HEK293 (cell line): ENCODE data around the gene SMIM38.

Experiments
- CTCF ChIA-PET: fragments of 350-600 bp; formaldehyde crosslinking; extraction: SDS; loops from one replicate; lab custom pipeline; 2021; ENCODE audit warnings: antibody characterized with exemption; lab: Yijun Ruan, JAX
- POLR2A ChIA-PET: fragments of 300-600 bp; formaldehyde crosslinking; extraction: SDS; loops from one replicate; lab custom pipeline; 2020; ENCODE audit warnings: antibody characterized with exemption, inconsistent platforms; lab: Yijun Ruan, JAX
- H3K27ac ChIP-seq: fragments of 200-500 bp; sonication (Bioruptor generic); 2 replicates; pipeline ENCODE4 v1.5.1; 2014; ENCODE audit warnings: low read depth, low read length, control low read depth, inconsistent platforms; ENCODE audit errors: extremely low read depth
- H3K36me3 ChIP-seq, 2 experiments: fragments of 200-500 bp in 1 of 2; sonication (Bioruptor generic) in 1 of 2; 1 replicate in 1 of 2; 2 replicates in 1 of 2; pipeline ENCODE4 v1.5.1; 2014 to 2017; ENCODE audit warnings: inconsistent platforms in 2 of 2, low read length in 2 of 2; ENCODE audit not compliant: control insufficient read depth in 2 of 2, insufficient read depth in 1 of 2
- H3K4me1 ChIP-seq: fragments of 200-500 bp; sonication (Bioruptor generic); 2 replicates; pipeline ENCODE4 v1.5.1; 2014; ENCODE audit warnings: mild to moderate bottlenecking, low read length, inconsistent platforms; ENCODE audit not compliant: control insufficient read depth, insufficient read depth
- H3K4me3 ChIP-seq: 2 replicates; pipeline ENCODE4 v1.5.1; 2011; ENCODE audit warnings: low read depth, mild to moderate bottlenecking, control low read depth, low read length, moderate library complexity
- H3K9me3 ChIP-seq: fragments of 200-500 bp; sonication (Bioruptor generic); 2 replicates; pipeline ENCODE4 v1.5.1; 2014; ENCODE audit warnings: low read depth, low read length, inconsistent platforms; ENCODE audit not compliant: control insufficient read depth, insufficient read depth
- GLIS2 ChIP-seq: fragments of 450-650 bp; formaldehyde crosslinking; IDR thresholded peaks from 2 replicates; pipeline ENCODE4 v1.5.1; 2016; ENCODE audit warnings: missing biosample characterization, missing genetic modification characterization
- KLF8 ChIP-seq: fragments of 450-650 bp; formaldehyde crosslinking; IDR thresholded peaks from 2 replicates; pipeline ENCODE4 v1.5.1; 2016; ENCODE audit warnings: missing biosample characterization, missing genetic modification characterization
- KLF9 ChIP-seq: fragments of 450-650 bp; formaldehyde crosslinking; IDR thresholded peaks from 2 replicates; pipeline ENCODE4 v1.5.1; 2016; ENCODE audit warnings: missing biosample characterization, missing genetic modification characterization, low read depth
- OSR2 ChIP-seq: fragments of 450-650 bp; formaldehyde crosslinking; IDR thresholded peaks from 2 replicates; pipeline ENCODE4 v1.5.1; 2016; ENCODE audit warnings: missing biosample characterization, missing genetic modification characterization
- PRDM1 ChIP-seq: fragments of 450-650 bp; formaldehyde crosslinking; IDR thresholded peaks from 2 replicates; pipeline ENCODE4; 2016; ENCODE audit warnings: missing biosample characterization, missing genetic modification characterization
- YY2 ChIP-seq: fragments of 450-650 bp; formaldehyde crosslinking; IDR thresholded peaks from 2 replicates; pipeline ENCODE4 v1.5.1; 2016; ENCODE audit warnings: missing biosample characterization, missing genetic modification characterization
- ZFP37 ChIP-seq: fragments of 450-650 bp; formaldehyde crosslinking; IDR thresholded peaks from 2 replicates; pipeline ENCODE4 v1.5.1; 2016; ENCODE audit warnings: missing biosample characterization, missing genetic modification characterization
- ZNF223 ChIP-seq: fragments of 450-650 bp; formaldehyde crosslinking; IDR thresholded peaks from 2 replicates; pipeline ENCODE4 v1.5.1; 2016; ENCODE audit warnings: missing biosample characterization, missing genetic modification characterization
- ZNF266 ChIP-seq: fragments of 450-650 bp; formaldehyde crosslinking; IDR thresholded peaks from 2 replicates; pipeline ENCODE4 v1.5.1; 2016; ENCODE audit warnings: missing biosample characterization, missing genetic modification characterization, low read depth
- ZNF335 ChIP-seq: fragments of 450-650 bp; formaldehyde crosslinking; conservative IDR thresholded peaks from 2 replicates; pipeline ENCODE4 v1.5.1; 2016; ENCODE audit warnings: missing biosample characterization, missing genetic modification characterization
- ZNF514 ChIP-seq: fragments of 450-650 bp; formaldehyde crosslinking; IDR thresholded peaks from 2 replicates; pipeline ENCODE4 v1.5.1; 2016; ENCODE audit warnings: missing biosample characterization, missing genetic modification characterization
- TF ChIP-seq, protein P1 (sequence below): fragments of 450-650 bp; formaldehyde crosslinking; IDR thresholded peaks from 2 replicates; pipeline ENCODE4 v1.5.1; 2016; ENCODE audit warnings: missing biosample characterization, missing genetic modification characterization, low read depth
- TF ChIP-seq, protein P2 (sequence below): fragments of 450-650 bp; formaldehyde crosslinking; IDR thresholded peaks from 2 replicates; pipeline ENCODE4; 2016; ENCODE audit warnings: missing biosample characterization, missing genetic modification characterization
- TF ChIP-seq, protein P3 (sequence below): fragments of 450-650 bp; formaldehyde crosslinking; IDR thresholded peaks from 2 replicates; pipeline ENCODE4 v1.5.1; 2016; ENCODE audit warnings: missing biosample characterization, missing genetic modification characterization
- TF ChIP-seq, protein P4 (sequence below): fragments of 450-650 bp; formaldehyde crosslinking; IDR thresholded peaks from 2 replicates; pipeline ENCODE4 v1.5.1; 2016; ENCODE audit warnings: missing biosample characterization, missing genetic modification characterization, borderline replicate concordance
- TF ChIP-seq, protein P5 (sequence below): fragments of 450-650 bp; formaldehyde crosslinking; IDR thresholded peaks from 2 replicates; pipeline ENCODE4 v1.5.1; 2017; ENCODE audit warnings: missing biosample characterization, missing genetic modification characterization
- TF ChIP-seq, protein P6 (sequence below): fragments of 450-650 bp; formaldehyde crosslinking; IDR thresholded peaks from 2 replicates; pipeline ENCODE4 v1.5.1; 2017; ENCODE audit warnings: missing biosample characterization, mild to moderate bottlenecking, missing genetic modification characterization, moderate library complexity

SMIM38 gene

DNA sequence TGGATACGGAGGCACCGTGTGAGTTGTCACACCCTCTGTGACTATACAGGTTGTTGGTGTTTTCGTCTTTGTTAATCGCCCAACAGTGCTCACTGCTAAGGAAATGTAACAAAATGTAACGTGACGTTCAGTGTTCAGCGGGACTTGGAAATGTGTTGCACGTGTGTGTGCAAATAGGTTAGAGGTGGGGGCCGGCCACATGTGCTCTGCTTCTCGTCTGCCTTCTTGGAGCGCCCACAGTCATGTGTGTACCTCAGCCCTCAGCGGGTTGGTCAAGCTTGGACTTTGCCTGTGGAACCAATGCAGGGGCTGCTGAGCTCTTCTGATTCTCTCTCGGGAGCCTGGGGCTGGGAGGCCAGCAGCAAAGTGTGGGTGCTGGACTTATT is 7.4 kb upstream of the SMIM38 start:
- H3K27ac ChIP-seq: no peak overlapping the region
- no peak for TF ChIP-seq ZNF514 (tag by site-specific recombination)
- no peak for TF ChIP-seq ZNF266 (tag by site-specific recombination)
- TF ChIP-seq, protein P1, sequence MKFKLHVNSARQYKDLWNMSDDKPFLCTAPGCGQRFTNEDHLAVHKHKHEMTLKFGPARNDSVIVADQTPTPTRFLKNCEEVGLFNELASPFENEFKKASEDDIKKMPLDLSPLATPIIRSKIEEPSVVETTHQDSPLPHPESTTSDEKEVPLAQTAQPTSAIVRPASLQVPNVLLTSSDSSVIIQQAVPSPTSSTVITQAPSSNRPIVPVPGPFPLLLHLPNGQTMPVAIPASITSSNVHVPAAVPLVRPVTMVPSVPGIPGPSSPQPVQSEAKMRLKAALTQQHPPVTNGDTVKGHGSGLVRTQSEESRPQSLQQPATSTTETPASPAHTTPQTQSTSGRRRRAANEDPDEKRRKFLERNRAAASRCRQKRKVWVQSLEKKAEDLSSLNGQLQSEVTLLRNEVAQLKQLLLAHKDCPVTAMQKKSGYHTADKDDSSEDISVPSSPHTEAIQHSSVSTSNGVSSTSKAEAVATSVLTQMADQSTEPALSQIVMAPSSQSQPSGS (tag by site-specific recombination): no peak
- TF ChIP-seq PRDM1 (tag by site-specific recombination): no peak
- TF ChIP-seq KLF8: no peak
- TF ChIP-seq ZFP37: no peak
- TF ChIP-seq ZNF335 (tag by site-specific recombination): no peak
- no peak for TF ChIP-seq YY2 (tag by site-specific recombination)
- TF ChIP-seq OSR2 (tag by site-specific recombination): no peak
- TF ChIP-seq, protein P2, sequence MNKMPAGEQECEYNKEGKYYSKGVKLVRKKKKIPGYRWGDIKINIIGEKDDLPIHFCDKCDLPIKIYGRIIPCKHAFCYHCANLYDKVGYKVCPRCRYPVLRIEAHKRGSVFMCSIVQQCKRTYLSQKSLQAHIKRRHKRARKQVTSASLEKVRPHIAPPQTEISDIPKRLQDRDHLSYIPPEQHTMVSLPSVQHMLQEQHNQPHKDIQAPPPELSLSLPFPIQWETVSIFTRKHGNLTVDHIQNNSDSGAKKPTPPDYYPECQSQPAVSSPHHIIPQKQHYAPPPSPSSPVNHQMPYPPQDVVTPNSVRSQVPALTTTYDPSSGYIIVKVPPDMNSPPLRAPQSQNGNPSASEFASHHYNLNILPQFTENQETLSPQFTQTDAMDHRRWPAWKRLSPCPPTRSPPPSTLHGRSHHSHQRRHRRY (tag by site-specific recombination): no peak
- no peak for TF ChIP-seq GLIS2 (tag by site-specific recombination)
- TF ChIP-seq, protein P3, sequence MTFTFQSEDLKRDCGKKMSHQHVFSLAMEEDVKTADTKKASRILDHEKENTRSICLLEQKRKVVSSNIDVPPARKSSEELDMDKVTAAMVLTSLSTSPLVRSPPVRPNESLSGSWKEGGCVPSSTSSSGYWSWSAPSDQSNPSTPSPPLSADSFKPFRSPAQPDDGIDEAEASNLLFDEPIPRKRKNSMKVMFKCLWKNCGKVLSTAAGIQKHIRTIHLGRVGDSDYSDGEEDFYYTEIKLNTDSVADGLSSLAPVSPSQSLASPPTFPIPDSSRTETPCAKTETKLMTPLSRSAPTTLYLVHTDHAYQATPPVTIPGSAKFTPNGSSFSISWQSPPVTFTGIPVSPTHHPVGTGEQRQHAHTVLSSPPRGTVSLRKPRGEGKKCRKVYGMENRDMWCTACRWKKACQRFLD (tag by site-specific recombination): no peak
- TF ChIP-seq, protein P4, sequence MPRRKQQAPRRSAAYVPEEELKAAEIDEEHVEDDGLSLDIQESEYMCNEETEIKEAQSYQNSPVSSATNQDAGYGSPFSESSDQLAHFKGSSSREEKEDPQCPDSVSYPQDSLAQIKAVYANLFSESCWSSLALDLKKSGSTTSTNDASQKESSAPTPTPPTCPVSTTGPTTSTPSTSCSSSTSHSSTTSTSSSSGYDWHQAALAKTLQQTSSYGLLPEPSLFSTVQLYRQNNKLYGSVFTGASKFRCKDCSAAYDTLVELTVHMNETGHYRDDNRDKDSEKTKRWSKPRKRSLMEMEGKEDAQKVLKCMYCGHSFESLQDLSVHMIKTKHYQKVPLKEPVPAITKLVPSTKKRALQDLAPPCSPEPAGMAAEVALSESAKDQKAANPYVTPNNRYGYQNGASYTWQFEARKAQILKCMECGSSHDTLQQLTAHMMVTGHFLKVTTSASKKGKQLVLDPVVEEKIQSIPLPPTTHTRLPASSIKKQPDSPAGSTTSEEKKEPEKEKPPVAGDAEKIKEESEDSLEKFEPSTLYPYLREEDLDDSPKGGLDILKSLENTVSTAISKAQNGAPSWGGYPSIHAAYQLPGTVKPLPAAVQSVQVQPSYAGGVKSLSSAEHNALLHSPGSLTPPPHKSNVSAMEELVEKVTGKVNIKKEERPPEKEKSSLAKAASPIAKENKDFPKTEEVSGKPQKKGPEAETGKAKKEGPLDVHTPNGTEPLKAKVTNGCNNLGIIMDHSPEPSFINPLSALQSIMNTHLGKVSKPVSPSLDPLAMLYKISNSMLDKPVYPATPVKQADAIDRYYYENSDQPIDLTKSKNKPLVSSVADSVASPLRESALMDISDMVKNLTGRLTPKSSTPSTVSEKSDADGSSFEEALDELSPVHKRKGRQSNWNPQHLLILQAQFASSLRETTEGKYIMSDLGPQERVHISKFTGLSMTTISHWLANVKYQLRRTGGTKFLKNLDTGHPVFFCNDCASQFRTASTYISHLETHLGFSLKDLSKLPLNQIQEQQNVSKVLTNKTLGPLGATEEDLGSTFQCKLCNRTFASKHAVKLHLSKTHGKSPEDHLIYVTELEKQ (tag by site-specific recombination): no peak
- no peak for TF ChIP-seq ZNF223 (tag by site-specific recombination)
- TF ChIP-seq KLF9 (tag by site-specific recombination): no peak
- TF ChIP-seq, protein P5, sequence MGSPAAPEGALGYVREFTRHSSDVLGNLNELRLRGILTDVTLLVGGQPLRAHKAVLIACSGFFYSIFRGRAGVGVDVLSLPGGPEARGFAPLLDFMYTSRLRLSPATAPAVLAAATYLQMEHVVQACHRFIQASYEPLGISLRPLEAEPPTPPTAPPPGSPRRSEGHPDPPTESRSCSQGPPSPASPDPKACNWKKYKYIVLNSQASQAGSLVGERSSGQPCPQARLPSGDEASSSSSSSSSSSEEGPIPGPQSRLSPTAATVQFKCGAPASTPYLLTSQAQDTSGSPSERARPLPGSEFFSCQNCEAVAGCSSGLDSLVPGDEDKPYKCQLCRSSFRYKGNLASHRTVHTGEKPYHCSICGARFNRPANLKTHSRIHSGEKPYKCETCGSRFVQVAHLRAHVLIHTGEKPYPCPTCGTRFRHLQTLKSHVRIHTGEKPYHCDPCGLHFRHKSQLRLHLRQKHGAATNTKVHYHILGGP: no peak
- TF ChIP-seq, protein P6, sequence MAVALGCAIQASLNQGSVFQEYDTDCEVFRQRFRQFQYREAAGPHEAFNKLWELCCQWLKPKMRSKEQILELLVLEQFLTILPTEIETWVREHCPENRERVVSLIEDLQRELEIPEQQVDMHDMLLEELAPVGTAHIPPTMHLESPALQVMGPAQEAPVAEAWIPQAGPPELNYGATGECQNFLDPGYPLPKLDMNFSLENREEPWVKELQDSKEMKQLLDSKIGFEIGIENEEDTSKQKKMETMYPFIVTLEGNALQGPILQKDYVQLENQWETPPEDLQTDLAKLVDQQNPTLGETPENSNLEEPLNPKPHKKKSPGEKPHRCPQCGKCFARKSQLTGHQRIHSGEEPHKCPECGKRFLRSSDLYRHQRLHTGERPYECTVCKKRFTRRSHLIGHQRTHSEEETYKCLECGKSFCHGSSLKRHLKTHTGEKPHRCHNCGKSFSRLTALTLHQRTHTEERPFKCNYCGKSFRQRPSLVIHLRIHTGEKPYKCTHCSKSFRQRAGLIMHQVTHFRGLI (tag by site-specific recombination): no peak
- TF ChIP-seq, all 188 proteins: peak for 0
- Histone ChIP-seq H3K4me1 (no peaks in the 10 kb centered on the region), H3K36me3 (no peaks in the 10 kb centered on the region), H3K9me3 (no peaks in the 10 kb centered on the region), H3K4me3 (no peak overlapping the region)
- CTCF ChIA-PET: no interaction called here
- POLR2A ChIA-PET: no interaction called here
